ENCODE data around the gene LRRC28. TPM values are rescaled to one million over a fixed set of nuclear protein-coding genes. Genes with fewer than 3 reads are reported as not detected.

Gene LRRC28
- total and polyA plus RNA-seq, 2 of the 4 experiments (the other 2 are of a cell fraction), result 12.7 to 21.1 TPM

- Histone ChIP-seq H4K91ac (ENCODE audit: insufficient read depth, low read depth, low read length) (no peak overlapping the region), H3K9me1 (ENCODE audit: insufficient read depth, low read length) (0 out of 2 replicates have a peak, but pooled peaks cover 3% of the 10 kb centered on the region), H3K23ac (ENCODE audit: low read depth, low read length) (no peak overlapping the region), H2AK5ac (ENCODE audit: low read depth, low read length) (peak overlapping the region; percentile 75; the same call in 1 of the 2 replicates), H2AFZ (replicated peaks; ENCODE audit: low read length, poor library complexity) (no peak overlapping the region), H3K4me3 (ENCODE audit: insufficient read depth, low read depth, low read length) (no peak overlapping the region), H4K8ac (ENCODE audit: low read depth in 2 of 2, low read length in 2 of 2) (no peak overlapping the region; a peak in 1 of 4 replicates), H3K14ac (replicated peaks; ENCODE audit: low read depth, low read length) (no peak overlapping the region; the same call in 1 of the 2 replicates), H3K9me3 (ENCODE audit: control insufficient read depth, insufficient read depth, low read length) (no peaks in the 10 kb centered on the region), H3K9ac (ENCODE audit: low read depth, low read length) (no peak overlapping the region), H3K4me2 (ENCODE audit: low read depth, low read length) (no peak overlapping the region), H2BK20ac (ENCODE audit: low read depth, low read length) (peak overlapping the region; percentile 16; the same call in 1 of the 2 replicates), H2AK9ac (replicated peaks; ENCODE audit: low read depth, low read length, poor library complexity) (no peak overlapping the region), H4K5ac (ENCODE audit: low read depth, low read length) (no peak overlapping the region), H2BK120ac (ENCODE audit: low read depth, low read length) (0 out of 2 replicates have a peak overlapping the region, but pooled peaks have one; percentile 21), H2BK5ac (ENCODE audit: low read depth, low read length, poor library complexity, severe bottlenecking) (peak overlapping the region; percentile 4), H2BK15ac (ENCODE audit: low read depth, low read length) (no peak overlapping the region), H4K20me1 (ENCODE audit: insufficient read depth, low read length) (peaks cover 5% of the 10 kb centered on the region; the same call in 1 of the 2 replicates), H3K79me1 (ENCODE audit: low read depth in 1 of 2, low read length in 2 of 2) (no peaks in the 10 kb centered on the region; a peak in 2 of 4 replicates), H3K27me3 (ENCODE audit: control insufficient read depth, insufficient read depth, low read length) (no peaks in the 10 kb centered on the region), H3K27ac (ENCODE audit: insufficient read depth, low read length) (no peak overlapping the region), H3K36me3 (ENCODE audit: control insufficient read depth, insufficient read depth, low read length) (peaks cover 3% of the 10 kb centered on the region; the same call in 1 of the 2 replicates), H3K4me1 (ENCODE audit: control insufficient read depth, insufficient read depth, low read length) (no peaks in the 10 kb centered on the region), H3K18ac (ENCODE audit: low read depth, low read length) (no peak overlapping the region), H3K4ac (ENCODE audit: low read depth, low read length) (peak overlapping the region; percentile 37; the same call in 1 of the 2 replicates), H3K56ac (ENCODE audit: extremely low read depth, insufficient read depth, low read length) (no peak overlapping the region)
- dilution Hi-C loops (cut with HindIII; ENCODE audit: low sequenced_read_pairs, unreplicated experiment) (loop anchor here (25.0 kb wide), 1 partner anchor 100 kb away; the partner anchor contains the start of gene SYNM), in situ Hi-C loops (cut with MboI; ENCODE audit: low sequenced_read_pairs) (loop anchor here (5.0 to 25.0 kb wide), 2 partner anchors 115 to 775 kb away; no protein-coding TSS in a partner anchor), intact Hi-C loops (cut with micrococcal nuclease) (loop anchor here (5.0 to 10.0 kb wide), 3 partner anchors 90 to 698 kb away; no protein-coding TSS in a partner anchor)
- CTCF ChIA-PET, result interaction anchor here (0.6 to 5.2 kb wide), 3 partner anchors 107 to 129 kb away, joined by 3 to 21 read pairs (median 10); partner anchors contain the start of gene SYNM
- BruUV-seq (replicated peaks), result no TSS peak
- WGBS, 2 experiments (ENCODE audit: extremely low coverage in 2 of 2, insufficient read length in 1 of 2), result 83% methylated on average over 3 of the region's 7 CpGs; no CpG with 5 or more reads in 1 of the 2 experiments
- POLR2A ChIA-PET (ENCODE audit: unreplicated experiment), result no interaction called here
- no peak for TF ChIP-seq BHLHE40 (IDR thresholded peaks at IDR 0.05; ENCODE audit: low read depth, low read length)
- peak; percentile 37; the same call in 1 of the 2 replicates for TF ChIP-seq FOS (IDR thresholded peaks at IDR 0.05; ENCODE audit: low read depth, low read length)
- no peak for TF ChIP-seq ELK1 (IDR thresholded peaks at IDR 0.05; ENCODE audit: borderline replicate concordance, low read depth, low read length)
- TF ChIP-seq RAD21 (IDR thresholded peaks at IDR 0.05; ENCODE audit: low read length), result peak; percentile 12; the same call in 1 of the 2 replicates
- ATAC-seq (ENCODE audit: low read depth) (peak; percentile 83), DNase-seq (peak; percentile 47)
These were observed 38.9 kb upstream of the LRRC28 start for GRCh38 chr15:99212406-99212805.
